ENCODE measurements around the gene PSME2. TPM values are rescaled to one million over a fixed set of nuclear protein-coding genes. Genes with fewer than 3 reads are reported as not detected.

Gene PSME2
- total and polyA plus RNA-seq, 2 of the 13 experiments (the other 11 are each of a cell fraction or from before 2014, with no cell fraction given), result 332 to 716 TPM

DNA sequence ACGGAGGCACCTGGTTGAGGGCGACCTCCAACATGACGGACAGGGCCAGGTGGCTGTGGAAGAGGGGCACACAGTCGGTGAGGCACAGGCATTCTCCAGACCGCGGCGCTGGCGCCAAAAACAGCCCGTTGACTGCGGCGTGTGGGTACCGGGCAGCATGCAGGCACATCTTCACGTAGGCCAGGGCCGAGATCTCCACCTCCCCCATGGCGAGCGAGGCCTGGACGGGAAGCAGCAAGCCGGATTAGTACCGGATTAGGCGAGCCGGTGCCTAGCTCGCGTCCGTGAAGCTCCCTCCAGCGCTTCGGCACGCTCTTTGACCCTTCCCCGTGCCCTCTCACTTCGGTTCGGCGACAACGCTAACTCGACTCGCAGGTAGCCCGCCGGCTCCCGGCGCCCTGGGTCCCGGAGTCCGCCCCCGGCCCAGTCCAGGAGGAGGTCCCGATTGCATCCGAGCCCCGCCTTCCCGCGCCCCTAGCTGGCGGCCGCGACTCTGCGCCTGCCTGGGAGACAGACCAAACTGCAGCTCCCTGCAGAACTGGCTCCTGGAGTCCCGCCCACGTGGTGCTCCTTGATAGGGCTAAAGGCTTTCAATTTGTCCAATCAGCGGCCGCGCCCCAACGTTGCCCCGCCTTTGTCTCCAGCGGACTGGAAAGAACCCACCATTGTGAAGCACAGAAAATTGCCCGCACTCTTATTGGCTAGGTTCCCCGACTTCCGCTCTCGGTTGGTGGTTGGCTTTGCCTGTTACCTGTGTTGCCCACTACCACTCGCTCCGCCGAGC lies 5.1 kb downstream of the PSME2 start, which contains the start of gene EMC9 (continued):
- no peak for TF ChIP-seq PHF21A (CRISPR knock-in tag; IDR thresholded peaks at IDR 0.05)
- peak; percentile 60; the same call in 1 of the 2 replicates for TF ChIP-seq MAFF (IDR thresholded peaks at IDR 0.05; ENCODE audit: low read depth, low read length)
- TF ChIP-seq ZNF773 (CRISPR knock-in tag; IDR thresholded peaks at IDR 0.05; ENCODE audit: borderline replicate concordance), result peak; percentile 95
- no peak for TF ChIP-seq CCDC6 (CRISPR knock-in tag; IDR thresholded peaks at IDR 0.05)
- TF ChIP-seq RNF219 (CRISPR knock-in tag; IDR thresholded peaks at IDR 0.05), result no peak
- TF ChIP-seq ZNF83 (CRISPR knock-in tag; IDR thresholded peaks at IDR 0.05; ENCODE audit: borderline replicate concordance), result peak; percentile 95
- peak; percentile 15; the same call in 1 of the 2 replicates for TF ChIP-seq SSRP1 (CRISPR knock-in tag; IDR thresholded peaks at IDR 0.05)
- TF ChIP-seq ZNF530 (CRISPR knock-in tag; IDR thresholded peaks at IDR 0.05; ENCODE audit: low read depth), result no peak
- TF ChIP-seq ZNF597 (CRISPR knock-in tag; IDR thresholded peaks at IDR 0.05), result 0 out of 2 replicates have a peak, but pooled peaks have one; percentile 15
- peak; percentile 81; the same call in 1 of the 2 replicates for TF ChIP-seq ZNF776 (CRISPR knock-in tag; IDR thresholded peaks at IDR 0.05)
- no peak for TF ChIP-seq SETDB1 (CRISPR knock-in tag; IDR thresholded peaks at IDR 0.05; ENCODE audit: borderline replicate concordance)
- peak; percentile 88 for TF ChIP-seq MED8 (CRISPR knock-in tag; IDR thresholded peaks at IDR 0.05; ENCODE audit: insufficient replicate concordance)
- TF ChIP-seq, protein P1, sequence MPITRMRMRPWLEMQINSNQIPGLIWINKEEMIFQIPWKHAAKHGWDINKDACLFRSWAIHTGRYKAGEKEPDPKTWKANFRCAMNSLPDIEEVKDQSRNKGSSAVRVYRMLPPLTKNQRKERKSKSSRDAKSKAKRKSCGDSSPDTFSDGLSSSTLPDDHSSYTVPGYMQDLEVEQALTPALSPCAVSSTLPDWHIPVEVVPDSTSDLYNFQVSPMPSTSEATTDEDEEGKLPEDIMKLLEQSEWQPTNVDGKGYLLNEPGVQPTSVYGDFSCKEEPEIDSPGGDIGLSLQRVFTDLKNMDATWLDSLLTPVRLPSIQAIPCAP (CRISPR knock-in tag; IDR thresholded peaks at IDR 0.05; ENCODE audit: low read depth), result no peak; the same call in 1 of the 2 replicates
- 0 out of 2 replicates have a peak, but pooled peaks have one; percentile 82 for TF ChIP-seq ZNF10 (CRISPR knock-in tag; IDR thresholded peaks at IDR 0.05; ENCODE audit: borderline replicate concordance, low read depth)
- TF ChIP-seq YY1 (IDR thresholded peaks at IDR 0.05; ENCODE audit: insufficient read depth, insufficient replicate concordance, low read depth, low read length), result peak; percentile 72
- TF ChIP-seq, protein P2, sequence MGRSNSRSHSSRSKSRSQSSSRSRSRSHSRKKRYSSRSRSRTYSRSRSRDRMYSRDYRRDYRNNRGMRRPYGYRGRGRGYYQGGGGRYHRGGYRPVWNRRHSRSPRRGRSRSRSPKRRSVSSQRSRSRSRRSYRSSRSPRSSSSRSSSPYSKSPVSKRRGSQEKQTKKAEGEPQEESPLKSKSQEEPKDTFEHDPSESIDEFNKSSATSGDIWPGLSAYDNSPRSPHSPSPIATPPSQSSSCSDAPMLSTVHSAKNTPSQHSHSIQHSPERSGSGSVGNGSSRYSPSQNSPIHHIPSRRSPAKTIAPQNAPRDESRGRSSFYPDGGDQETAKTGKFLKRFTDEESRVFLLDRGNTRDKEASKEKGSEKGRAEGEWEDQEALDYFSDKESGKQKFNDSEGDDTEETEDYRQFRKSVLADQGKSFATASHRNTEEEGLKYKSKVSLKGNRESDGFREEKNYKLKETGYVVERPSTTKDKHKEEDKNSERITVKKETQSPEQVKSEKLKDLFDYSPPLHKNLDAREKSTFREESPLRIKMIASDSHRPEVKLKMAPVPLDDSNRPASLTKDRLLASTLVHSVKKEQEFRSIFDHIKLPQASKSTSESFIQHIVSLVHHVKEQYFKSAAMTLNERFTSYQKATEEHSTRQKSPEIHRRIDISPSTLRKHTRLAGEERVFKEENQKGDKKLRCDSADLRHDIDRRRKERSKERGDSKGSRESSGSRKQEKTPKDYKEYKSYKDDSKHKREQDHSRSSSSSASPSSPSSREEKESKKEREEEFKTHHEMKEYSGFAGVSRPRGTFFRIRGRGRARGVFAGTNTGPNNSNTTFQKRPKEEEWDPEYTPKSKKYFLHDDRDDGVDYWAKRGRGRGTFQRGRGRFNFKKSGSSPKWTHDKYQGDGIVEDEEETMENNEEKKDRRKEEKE (IDR thresholded peaks at IDR 0.05), result no peak
- peak; percentile 49 to 63 for TF ChIP-seq MAFK (conservative IDR thresholded peaks at IDR 0.05 in 1 of 2, IDR thresholded peaks at IDR 0.05 in 1 of 2; ENCODE audit: low read length in 2 of 2)
- 0 out of 2 replicates have a peak, but pooled peaks have one; percentile 7 for TF ChIP-seq HMG20A (CRISPR knock-in tag; IDR thresholded peaks at IDR 0.05; ENCODE audit: borderline replicate concordance)
- peak; percentile 43; the same call in 1 of the 2 replicates for TF ChIP-seq PPARG (CRISPR knock-in tag; conservative IDR thresholded peaks at IDR 0.05)
- no peak for TF ChIP-seq NRL (CRISPR knock-in tag; IDR thresholded peaks at IDR 0.05; ENCODE audit: borderline replicate concordance)
- no peak for TF ChIP-seq HES4 (CRISPR knock-in tag; IDR thresholded peaks at IDR 0.05; ENCODE audit: borderline replicate concordance)
